ENCODE measurements around the gene CNGA4. TPM values are rescaled to one million over a fixed set of nuclear protein-coding genes. Genes with fewer than 3 reads are reported as not detected.

CNGA4 gene
- total and polyA plus RNA-seq, 2 experiments from 2014 or later = 0.39 to 0.83 TPM

- TF ChIP-seq CTCF (IDR thresholded peaks at IDR 0.05; ENCODE audit: low read depth, low read length) = no peak
- H3K27me3 ChIP-seq = no peaks in the 10 kb centered on the region
- H3K4me1 ChIP-seq (ENCODE audit: low read depth) = peaks cover 6% of the 10 kb centered on the region
- H3K4me3 ChIP-seq = no peak overlapping the region
- no peak overlapping the region for H3K27ac ChIP-seq
- no peaks in the 10 kb centered on the region for H3K9me3 ChIP-seq (ENCODE audit: low read depth)
- peak in 1 of 2 donors; percentile 71 for DNase-seq (ENCODE audit: low read depth in 1 of 2, low spot score in 1 of 2)
- no peaks in the 10 kb centered on the region for H3K36me3 ChIP-seq
Measured at GRCh38 chr11:6251990-6252473, 13.1 kb downstream of the CNGA4 start.

DNA sequence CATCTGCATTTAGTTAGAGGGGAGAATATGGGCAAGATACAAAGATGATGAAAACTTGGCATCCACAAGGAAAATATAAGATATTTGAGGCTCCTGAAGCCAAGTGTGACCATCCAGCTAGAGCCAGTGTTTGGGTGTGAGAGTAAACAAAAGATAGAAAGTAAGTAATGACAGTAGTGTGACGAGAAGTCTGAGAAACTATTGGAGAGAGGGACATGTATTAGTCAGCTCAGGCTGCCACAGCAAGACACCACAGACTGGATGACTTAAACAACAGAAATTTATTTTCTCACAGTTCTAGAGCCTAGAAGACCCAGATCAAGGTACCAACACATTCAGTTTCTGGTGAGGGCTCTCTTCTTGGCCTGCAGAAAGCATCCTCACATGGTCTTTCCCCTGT, 14.3 kb downstream of the CNGA4 start:
- no peaks in the 10 kb centered on the region for H3K36me3 ChIP-seq
- no peak overlapping the region for H3K27ac ChIP-seq
- H3K4me1 ChIP-seq (ENCODE audit: low read depth) = peaks cover 6% of the 10 kb centered on the region
- H3K9me3 ChIP-seq (ENCODE audit: low read depth) = no peaks in the 10 kb centered on the region
- no peaks in the 10 kb centered on the region for H3K27me3 ChIP-seq
- TF ChIP-seq CTCF (IDR thresholded peaks at IDR 0.05; ENCODE audit: low read depth, low read length) = no peak
- DNase-seq (ENCODE audit: low read depth in 1 of 2, low spot score in 1 of 2) = no peak
- no peak overlapping the region for H3K4me3 ChIP-seq

DNA sequence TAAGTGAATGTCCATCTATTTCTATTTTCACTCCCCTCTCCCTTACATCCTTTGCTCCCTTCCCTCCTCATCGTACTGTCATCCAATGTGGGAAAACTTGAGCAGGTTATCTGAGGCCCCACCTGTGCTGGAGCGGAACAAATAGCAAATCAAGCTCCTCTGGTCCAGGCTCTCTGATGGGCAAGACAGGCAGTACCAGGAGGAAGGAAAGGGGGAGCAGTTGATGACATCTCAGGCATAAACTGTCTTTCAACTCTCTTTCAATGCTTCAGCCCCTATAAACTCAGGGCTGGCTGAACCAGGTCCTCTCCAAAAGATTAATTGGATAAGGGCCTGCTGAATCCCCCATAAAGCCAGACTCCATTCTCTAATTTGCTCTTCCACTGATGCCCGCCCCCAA, 19.3 kb downstream of the CNGA4 start:
- no peak for DNase-seq (ENCODE audit: low read depth in 1 of 2, low spot score in 1 of 2)
- no peaks in the 10 kb centered on the region for H3K4me1 ChIP-seq (ENCODE audit: low read depth)
- H3K27me3 ChIP-seq = no peaks in the 10 kb centered on the region
- H3K9me3 ChIP-seq (ENCODE audit: low read depth) = no peaks in the 10 kb centered on the region
- H3K27ac ChIP-seq = no peak overlapping the region
- no peak overlapping the region for H3K4me3 ChIP-seq
- H3K36me3 ChIP-seq = no peaks in the 10 kb centered on the region
- no peak for TF ChIP-seq CTCF (IDR thresholded peaks at IDR 0.05; ENCODE audit: low read depth, low read length)

- Histone ChIP-seq H3K9me3 (ENCODE audit: low read depth) (no peaks in the 10 kb centered on the region), H3K4me3 (peak overlapping the region; percentile 41), H3K27me3 (no peaks in the 10 kb centered on the region), H3K27ac (no peak overlapping the region), H3K36me3 (no peaks in the 10 kb centered on the region), H3K4me1 (ENCODE audit: low read depth) (no peaks in the 10 kb centered on the region)
- peak in 1 of 2 donors; percentile 60 for DNase-seq (ENCODE audit: low read depth in 1 of 2, low spot score in 1 of 2)
- TF ChIP-seq CTCF (IDR thresholded peaks at IDR 0.05; ENCODE audit: low read depth, low read length) = no peak
Measured at GRCh38 chr11:6258571-6259081, 19.7 kb downstream of the CNGA4 start.

DNA sequence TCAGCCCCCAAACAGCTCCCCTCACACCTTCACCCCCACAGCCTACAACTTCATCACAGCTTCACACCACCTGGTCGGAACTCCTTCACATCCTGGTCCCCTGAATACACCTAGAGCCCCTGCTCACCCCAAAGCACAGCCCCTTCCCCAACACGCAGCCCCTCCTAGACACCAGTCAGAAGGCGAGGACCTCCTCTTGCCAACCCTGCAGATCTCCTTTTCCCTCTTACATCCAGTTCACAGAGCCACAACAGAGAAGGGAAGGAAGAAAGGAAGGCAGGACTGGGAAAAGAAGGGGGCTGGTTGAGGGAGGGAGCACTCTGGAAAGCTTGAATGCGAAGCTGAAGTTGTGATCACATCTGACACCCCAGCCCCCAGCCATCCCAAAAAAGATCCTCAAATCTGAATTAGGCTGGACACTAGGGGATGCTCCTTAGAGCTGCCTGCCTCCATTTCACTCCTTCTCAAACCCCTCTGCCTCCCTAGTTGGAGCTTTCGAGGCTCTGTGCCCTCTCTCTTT, 21.4 kb downstream of the CNGA4 start:
- DNase-seq (ENCODE audit: low read depth in 1 of 2, low spot score in 1 of 2) = no peak
- H3K27ac ChIP-seq = no peak overlapping the region
- no peaks in the 10 kb centered on the region for H3K9me3 ChIP-seq (ENCODE audit: low read depth)
- no peak for TF ChIP-seq CTCF (IDR thresholded peaks at IDR 0.05; ENCODE audit: low read depth, low read length)
- no peaks in the 10 kb centered on the region for H3K27me3 ChIP-seq
- no peaks in the 10 kb centered on the region for H3K4me1 ChIP-seq (ENCODE audit: low read depth)
- H3K36me3 ChIP-seq = no peaks in the 10 kb centered on the region
- peak overlapping the region; percentile 41 for H3K4me3 ChIP-seq

All from cardiac muscle cell (in vitro differentiated cells and primary cell).